ENCODE data around the gene TSFM. TPM values are rescaled to one million over a fixed set of nuclear protein-coding genes. Genes with fewer than 3 reads are reported as not detected.

The TSFM gene
- total RNA-seq, 1 experiment from 2014 or later, result 53.2 TPM

- Histone ChIP-seq H2AFZ (ENCODE audit: low read depth, low read length, poor library complexity, severe bottlenecking) (no peak overlapping the region), H3K9me3 (ENCODE audit: control insufficient read depth in 1 of 2, insufficient read depth in 1 of 2, low read depth in 1 of 2, low read length in 2 of 2) (no peaks in the 10 kb centered on the region), H3K4me1 (ENCODE audit: control insufficient read depth in 1 of 2, insufficient read depth in 2 of 2, low read length in 2 of 2) (peaks cover 18 to 33% of the 10 kb centered on the region in 2 experiments), H3K9ac (ENCODE audit: low read length) (no peak overlapping the region), H3K36me3 (ENCODE audit: control insufficient read depth in 1 of 2, insufficient read depth in 2 of 2, low read length in 2 of 2) (peaks cover 0 to 3% of the 10 kb centered on the region in 2 experiments; a peak in 2 of 4 replicates), H4K20me1 (ENCODE audit: insufficient read depth) (no peaks in the 10 kb centered on the region), H3K4me3 (replicated peaks in 1 of 2; ENCODE audit: low read depth in 1 of 2, low read length in 2 of 2) (no peak overlapping the region), H3K4me2 (ENCODE audit: low read length) (no peak overlapping the region), H3K27me3 (ENCODE audit: insufficient read depth, low read length) (no peaks in the 10 kb centered on the region), H3K27ac (ENCODE audit: low read depth, low read length) (no peak overlapping the region), H3K9me2 (ENCODE audit: insufficient read depth) (no peaks in the 10 kb centered on the region), H3K79me2 (ENCODE audit: insufficient read depth, low read length) (no peaks in the 10 kb centered on the region)
- no TSS peak for BruUV-seq (replicated peaks)
- RAD21 ChIA-PET (ENCODE audit: low non-redundant PET in 1 of 2, low total read pairs in 2 of 2, uncharacterized antibody in 2 of 2, unreplicated experiment in 2 of 2), result interaction anchor here in 1 of 2 experiments (1.2 kb wide), 1 partner anchor 175 kb away, joined by 3 read pairs; no protein-coding TSS in a partner anchor
- DNase-seq (ENCODE audit: low read depth, low spot score) (no peak), ATAC-seq (no peak)
- intact Hi-C loops (cut with micrococcal nuclease), result no loop called here
- CTCF ChIA-PET, result interaction anchor here (1.5 kb wide), 1 partner anchor 299 kb away, joined by 3 read pairs; no protein-coding TSS in a partner anchor
- TF ChIP-seq SIN3A (IDR thresholded peaks at IDR 0.05; ENCODE audit: low read depth) (no peak), EZH2phosphoT487 (IDR thresholded peaks at IDR 0.05; ENCODE audit: borderline replicate concordance) (no peak), SP1 (IDR thresholded peaks at IDR 0.05; ENCODE audit: low read depth) (no peak)
- POLR2A ChIA-PET, result no interaction called here
These were observed 24.8 kb upstream of the TSFM start for GRCh38 chr12:57757771-57758170.

DNA sequence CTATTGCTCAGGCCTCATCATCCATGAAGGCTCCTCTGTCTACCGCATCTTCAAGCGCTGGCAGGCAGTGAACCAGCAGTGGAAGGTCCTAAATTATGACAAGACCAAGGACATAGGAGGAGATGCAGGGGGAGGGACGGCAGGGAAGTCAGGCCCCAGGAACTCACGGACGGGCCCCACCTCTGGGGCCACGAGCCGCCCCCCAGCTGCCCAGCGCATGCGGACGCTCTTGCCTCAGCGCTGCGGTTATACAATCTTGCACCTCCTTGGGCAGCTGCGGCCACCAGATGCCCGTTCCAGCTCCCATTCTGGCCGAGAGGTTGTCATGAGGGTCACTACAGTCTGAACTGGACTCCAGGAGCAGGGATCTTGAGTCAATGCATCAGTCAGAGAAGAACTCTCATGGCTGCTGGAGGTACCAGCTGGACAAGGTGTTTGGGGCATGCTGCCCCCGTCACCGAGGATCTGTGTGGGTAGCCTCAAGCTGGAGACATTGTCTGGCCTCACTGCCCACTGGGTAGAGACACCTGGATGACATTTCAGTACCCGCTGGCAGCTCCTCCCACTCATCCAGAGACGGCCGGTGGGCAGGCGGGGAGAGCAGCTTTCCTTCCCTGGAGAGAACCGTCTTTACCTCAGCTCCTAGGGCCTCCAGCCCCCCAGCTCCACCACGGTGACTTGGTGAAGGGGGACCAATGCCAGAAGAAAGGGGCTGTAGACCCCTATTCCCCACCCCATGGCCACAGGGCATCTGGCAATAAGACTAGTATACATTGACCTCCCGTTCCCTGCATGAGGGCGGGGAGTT lies 23.8 kb upstream of the TSFM start:
- ChIA-PET CTCF (interaction anchor here (0.7 to 1.0 kb wide), 4 partner anchors 13 to 21 kb away, joined by 3 to 5 read pairs (median 3); partner anchors contain the start of genes EEF1AKMT3, METTL1 and TSPAN31), POLR2A (interaction anchor here (0.8 kb wide), 1 partner anchor 13 kb away, joined by 3 read pairs; the partner anchor contains the start of genes EEF1AKMT3 and METTL1), RAD21 (ENCODE audit: low non-redundant PET in 1 of 2, low total read pairs in 2 of 2, uncharacterized antibody in 2 of 2, unreplicated experiment in 2 of 2) (no interaction called here)
- Histone ChIP-seq H3K9me3 (ENCODE audit: control insufficient read depth in 1 of 2, insufficient read depth in 1 of 2, low read depth in 1 of 2, low read length in 2 of 2) (no peaks in the 10 kb centered on the region), H3K27me3 (ENCODE audit: insufficient read depth, low read length) (no peaks in the 10 kb centered on the region), H3K36me3 (ENCODE audit: control insufficient read depth in 1 of 2, insufficient read depth in 2 of 2, low read length in 2 of 2) (peaks cover 0 to 7% of the 10 kb centered on the region in 2 experiments; a peak in 2 of 4 replicates), H4K20me1 (ENCODE audit: insufficient read depth) (no peaks in the 10 kb centered on the region), H3K4me2 (ENCODE audit: low read length) (no peak overlapping the region), H3K27ac (ENCODE audit: low read depth, low read length) (no peak overlapping the region), H3K79me2 (ENCODE audit: insufficient read depth, low read length) (no peaks in the 10 kb centered on the region), H3K4me3 (replicated peaks in 1 of 2; ENCODE audit: low read depth in 1 of 2, low read length in 2 of 2) (no peak overlapping the region), H3K9me2 (ENCODE audit: insufficient read depth) (no peaks in the 10 kb centered on the region), H3K9ac (ENCODE audit: low read length) (no peak overlapping the region), H2AFZ (ENCODE audit: low read depth, low read length, poor library complexity, severe bottlenecking) (no peak overlapping the region), H3K4me1 (ENCODE audit: control insufficient read depth in 1 of 2, insufficient read depth in 2 of 2, low read length in 2 of 2) (peaks cover 11 to 23% of the 10 kb centered on the region in 2 experiments)
- intact Hi-C loops (cut with micrococcal nuclease), result loop anchor here (1.0 kb wide), 1 partner anchor 147 kb away; no protein-coding TSS in a partner anchor
- TF ChIP-seq ELF1 (IDR thresholded peaks at IDR 0.05; ENCODE audit: borderline replicate concordance, low read depth) (no peak), POLR2AphosphoS5 (IDR thresholded peaks at IDR 0.05; ENCODE audit: low read depth, low read length) (0 out of 2 replicates have a peak, but pooled peaks have one; percentile 3)
- no peak for DNase-seq (ENCODE audit: low read depth, low spot score)
- BruUV-seq (replicated peaks), result no TSS peak
- no peak for ATAC-seq
